HCT116 (cell line): ENCODE measurements around the gene ZNF541. TPM values are rescaled to one million over a fixed set of nuclear protein-coding genes. Genes with fewer than 3 reads are reported as not detected.

Source experiments
- ATAC-seq: fragments of 200-7000 bp; cut with Tn5 transposase; 2 replicates; pipeline ENCODE4 v1.9.1; 2020; ENCODE audit warnings: mild to moderate bottlenecking, moderate library complexity
- BruUV-seq: library from RNA; stranded (reverse); fragments of 400-500 nt; replicated peaks from 2 replicates; lab custom pipeline; 2021; lab: Mats Ljungman, UMichigan
- CTCF ChIA-PET: fragments of 300-600 bp; sonication (Branson Sonifier 250); formaldehyde crosslinking; loops from one replicate; lab custom pipeline; 2021; ENCODE audit warnings: antibody characterized with exemption; lab: Charles Lee
- POLR2A ChIA-PET: fragments of 300-600, 350-600 bp; sonication (Branson Sonifier 250); formaldehyde crosslinking; loops from one replicate; lab custom pipeline; 2021; ENCODE audit warnings: antibody characterized with exemption; lab: Charles Lee
- RAD21 ChIA-PET, 2 experiments: fragments of 300-600 bp; sonication (Branson Sonifier 250); formaldehyde crosslinking; loops; one replicate each; lab custom pipeline; 2023; ENCODE audit warnings: low total read pairs in 2 of 2; ENCODE audit not compliant: uncharacterized antibody in 2 of 2, unreplicated experiment in 2 of 2, low non-redundant PET in 1 of 2; lab: Charles Lee
- DNase-seq: peaks from one replicate; pipeline ENCODE4 v3.0.0-alpha.2; 2010; ENCODE audit warnings: low read depth, low spot score
- H2AFZ ChIP-seq: fragments of 200-600 bp; shearing (Covaris generic), sonication (generic); 2 replicates; pipeline ENCODE4 v1.6.1; 2017; ENCODE audit warnings: low read depth, mixed run types, mixed read lengths, antibody characterized with exemption, low read length; ENCODE audit not compliant: poor library complexity, severe bottlenecking
- H3K27ac ChIP-seq: 2 replicates; pipeline ENCODE4 v1.5.1; 2012; ENCODE audit warnings: low read depth, low read length
- H3K27me3 ChIP-seq: fragments of 200-600 bp; sonication (generic); 2 replicates; pipeline ENCODE4 v1.6.1; 2016; ENCODE audit warnings: mixed run types, low read length, mixed read lengths; ENCODE audit not compliant: insufficient read depth
- H3K36me3 ChIP-seq, 2 experiments: fragments of 200-500 bp in 1 of 2; fragments of 200-600 bp in 1 of 2; sonication (Bioruptor generic) in 1 of 2; sonication (generic) in 1 of 2; 2 replicates each; pipeline versions ENCODE4 v1.5.1 to v1.6.1; 2014 to 2016; ENCODE audit warnings: low read length in 2 of 2, inconsistent platforms in 1 of 2, mixed read lengths in 1 of 2, mixed run types in 1 of 2; ENCODE audit not compliant: insufficient read depth in 2 of 2, control insufficient read depth in 1 of 2
- H3K4me1 ChIP-seq, 2 experiments: fragments of 200-600 bp in 1 of 2; sonication (generic) in 1 of 2; 2 replicates each; pipeline versions ENCODE4 v1.5.1 to v1.6.1; 2012 to 2017; ENCODE audit warnings: low read length in 2 of 2, inconsistent platforms in 1 of 2, mild to moderate bottlenecking in 1 of 2, mixed read lengths in 1 of 2, mixed run types in 1 of 2, moderate library complexity in 1 of 2; ENCODE audit not compliant: insufficient read depth in 2 of 2, control insufficient read depth in 1 of 2
- H3K4me2 ChIP-seq: fragments of 200-600 bp; sonication (generic); 2 replicates; pipeline ENCODE4 v1.6.1; 2017; ENCODE audit warnings: mixed run types, low read length, mixed read lengths
- H3K4me3 ChIP-seq, 2 experiments: fragments of 200-600 bp in 1 of 2; sonication (generic) in 1 of 2; replicated peaks in 1 of 2; 2 replicates each; pipeline ENCODE4 v1.5.1; 2011 to 2016; ENCODE audit warnings: low read length in 2 of 2, control low read depth in 1 of 2, low read depth in 1 of 2, mild to moderate bottlenecking in 1 of 2, mixed read lengths in 1 of 2, mixed run types in 1 of 2
- H3K79me2 ChIP-seq: fragments of 200-600 bp; sonication (generic); 2 replicates; pipeline ENCODE4 v1.6.1; 2017; ENCODE audit warnings: mild to moderate bottlenecking, mixed run types, low read length, moderate library complexity, mixed read lengths; ENCODE audit not compliant: insufficient read depth
- H3K9ac ChIP-seq: fragments of 200-600 bp; sonication (generic); 2 replicates; pipeline ENCODE4 v1.6.1; 2016; ENCODE audit warnings: low read length, mixed read lengths
- H3K9me2 ChIP-seq: fragments of 200-600 bp; sonication (generic), shearing (Covaris generic); 2 replicates; pipeline ENCODE4 v1.6.1; 2017; ENCODE audit warnings: mixed run types, mild to moderate bottlenecking, moderate library complexity; ENCODE audit not compliant: insufficient read depth
- H3K9me3 ChIP-seq, 2 experiments: fragments of 200-500 bp in 1 of 2; fragments of 200-600 bp in 1 of 2; sonication (Bioruptor generic) in 1 of 2; sonication (generic) in 1 of 2; 2 replicates each; pipeline ENCODE4 v1.6.1; 2014 to 2017; ENCODE audit warnings: low read length in 2 of 2, mixed read lengths in 2 of 2, inconsistent platforms in 1 of 2, low read depth in 1 of 2, mild to moderate bottlenecking in 1 of 2, mixed run types in 1 of 2, moderate library complexity in 1 of 2; ENCODE audit not compliant: control insufficient read depth in 1 of 2, insufficient read depth in 1 of 2
- H4K20me1 ChIP-seq: fragments of 200-600 bp; sonication (generic), shearing (Covaris generic); 2 replicates; pipeline ENCODE4 v1.6.1; 2017; ENCODE audit warnings: mixed run types, mild to moderate bottlenecking, moderate library complexity; ENCODE audit not compliant: insufficient read depth
- ATF3 ChIP-seq: IDR thresholded peaks from 2 replicates; pipeline ENCODE4 v1.6.1; 2012
- CBX3 ChIP-seq: IDR thresholded peaks from 2 replicates; pipeline ENCODE4 v1.6.1; 2012; ENCODE audit warnings: low read depth
- EGR1 ChIP-seq: IDR thresholded peaks from 2 replicates; pipeline ENCODE4 v1.6.1; 2012; ENCODE audit warnings: low read depth
- ELF1 ChIP-seq: IDR thresholded peaks from 2 replicates; pipeline ENCODE4 v1.6.1; 2012; ENCODE audit warnings: low read depth, borderline replicate concordance
- FOSL1 ChIP-seq: IDR thresholded peaks from 2 replicates; pipeline ENCODE4 v1.6.1; 2012; ENCODE audit warnings: low read depth
- JUND ChIP-seq: IDR thresholded peaks from 2 replicates; pipeline ENCODE4 v1.6.1; 2012
- POLR2A ChIP-seq: IDR thresholded peaks from 2 replicates; pipeline ENCODE4 v1.7.0; 2011; ENCODE audit warnings: borderline replicate concordance; ENCODE audit not compliant: insufficient read depth, insufficient read length; ENCODE audit errors: extremely low read depth
- SIN3A ChIP-seq: IDR thresholded peaks from 2 replicates; pipeline ENCODE4 v1.6.1; 2012; ENCODE audit warnings: low read depth
- SP1 ChIP-seq: IDR thresholded peaks from 2 replicates; pipeline ENCODE4 v1.6.1; 2012; ENCODE audit warnings: low read depth
- TCF7L2 ChIP-seq: IDR thresholded peaks from 2 replicates; pipeline ENCODE4 v1.7.0; 2011; ENCODE audit warnings: borderline replicate concordance, inconsistent platforms; ENCODE audit not compliant: insufficient read depth, insufficient read length; ENCODE audit errors: extremely low read depth
- YY1 ChIP-seq: IDR thresholded peaks from 2 replicates; pipeline ENCODE4 v1.6.1; 2011; ENCODE audit warnings: low read length, low read depth, moderate library complexity, mild to moderate bottlenecking; ENCODE audit not compliant: insufficient replicate concordance; ENCODE audit errors: extremely low read depth
- ZBTB33 ChIP-seq: IDR thresholded peaks from 2 replicates; pipeline ENCODE4 v1.6.1; 2011; ENCODE audit warnings: mild to moderate bottlenecking, low read length, moderate library complexity; ENCODE audit not compliant: insufficient replicate concordance; ENCODE audit errors: extremely low read depth
- ZFX ChIP-seq: fragments of 450-650 bp; IDR thresholded peaks from 2 replicates; pipeline ENCODE4 v1.6.1; 2017
- ZNF274 ChIP-seq: fragments of 200-500 bp; sonication (Bioruptor generic); IDR thresholded peaks from 2 replicates; pipeline ENCODE4 v1.6.1; 2014; ENCODE audit warnings: mild to moderate bottlenecking, low read depth, low read length, inconsistent platforms
- intact Hi-C: fragments of 100-400 bp; cut with micrococcal nuclease; formaldehyde crosslinking; loops from 2 replicates; pipeline ENCODE4 v1.10.0; 2022
- total RNA-seq: library from RNA; stranded (reverse); gene quantifications from one replicate; pipeline ENCODE4 v1.2.1, GENCODE V29; 2021; ENCODE audit not compliant: unreplicated experiment
- TF ChIP-seq, protein P1 (sequence below): IDR thresholded peaks from 2 replicates; pipeline ENCODE4 v1.6.1; 2012
- TF ChIP-seq, protein P2 (sequence below), 3 experiments: fragments of 200-600 bp in 1 of 3; sonication (generic) in 1 of 3; IDR thresholded peaks in 2 of 3; conservative IDR thresholded peaks in 1 of 3; 2 replicates each; pipeline ENCODE4 v1.5.1; 2012 to 2017; ENCODE audit warnings: low read depth in 2 of 3, low read length in 2 of 3, antibody characterized with exemption in 1 of 3, borderline replicate concordance in 1 of 3, control low read depth in 1 of 3, mild to moderate bottlenecking in 1 of 3, mixed read lengths in 1 of 3, mixed run types in 1 of 3, moderate library complexity in 1 of 3; ENCODE audit not compliant: insufficient read depth in 1 of 3

The ZNF541 gene
- total RNA-seq, 1 experiment from 2014 or later, result not detected

DNA sequence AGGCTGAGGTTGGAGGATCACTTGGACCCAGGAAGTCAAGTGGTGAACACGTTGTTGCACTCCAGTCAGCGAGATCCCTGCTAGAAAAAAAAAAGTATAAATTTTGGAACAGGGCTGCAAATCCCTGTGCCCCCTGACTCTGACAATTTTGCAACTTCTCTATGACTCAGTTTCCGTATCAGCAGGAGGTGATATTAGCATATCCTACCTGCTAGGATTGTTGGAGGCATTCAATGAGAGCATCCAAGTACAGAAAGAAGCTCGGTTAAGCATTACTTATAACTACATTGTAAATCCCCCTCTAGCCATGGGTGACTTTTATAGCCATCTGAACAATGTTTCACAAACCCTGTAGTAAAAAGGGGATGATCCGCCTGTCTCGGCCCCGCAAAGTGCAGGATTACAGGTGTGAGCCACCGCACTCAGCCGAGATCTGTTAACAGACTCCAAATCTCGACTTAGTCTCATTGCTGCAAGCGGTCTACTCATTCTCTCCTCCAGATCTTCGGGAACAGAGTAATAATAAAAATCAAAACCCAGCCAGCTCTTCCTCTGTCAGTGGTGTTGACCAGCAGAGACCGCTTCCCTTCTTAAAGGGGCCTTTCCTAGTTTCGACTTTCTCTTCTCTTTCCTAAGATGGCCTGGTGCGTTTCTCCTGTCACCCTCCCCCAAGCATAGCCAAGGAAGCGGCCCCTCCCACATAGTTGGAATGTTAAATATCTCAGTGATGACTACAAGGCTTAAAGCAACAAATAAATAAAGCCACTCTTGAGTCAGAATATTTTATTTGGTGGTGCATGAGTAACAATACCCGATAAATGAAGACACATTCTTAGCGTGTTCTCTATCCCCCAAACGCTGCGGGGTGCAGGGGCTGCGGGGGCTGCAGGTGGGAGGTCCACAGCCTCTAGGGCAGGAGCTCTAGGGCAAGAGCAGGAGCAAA is 25.7 kb upstream of the ZNF541 start:
- Histone ChIP-seq H3K9me2 (no peaks in the 10 kb centered on the region), H3K4me1 (peaks cover 22 to 35% of the 10 kb centered on the region in 2 experiments), H3K79me2 (no peaks in the 10 kb centered on the region), H2AFZ (peak overlapping the region; percentile 85), H3K4me3 (peak overlapping the region; percentile 57 to 63), H3K36me3 (no peaks in the 10 kb centered on the region), H3K27me3 (no peaks in the 10 kb centered on the region), H4K20me1 (no peaks in the 10 kb centered on the region), H3K9me3 (no peaks in the 10 kb centered on the region), H3K4me2 (peak overlapping the region; percentile 65), H3K27ac (peak overlapping the region; percentile 34), H3K9ac (peak overlapping the region; percentile 57)
- ATAC-seq (peak; percentile 24), DNase-seq (peak; percentile 61)
- no TSS peak for BruUV-seq
- ChIA-PET CTCF (interaction anchor here (0.6 kb wide), 1 partner anchor 50 kb away, joined by 8 read pairs; no protein-coding TSS in a partner anchor), POLR2A (interaction anchor here (0.7 kb wide), 3 partner anchors 31 to 199 kb away, joined by 3 to 6 read pairs (median 4); no protein-coding TSS in a partner anchor), RAD21 (interaction anchor here in 1 of 2 experiments (0.8 kb wide), 1 partner anchor 83 kb away, joined by 4 read pairs; no protein-coding TSS in a partner anchor)
- TF ChIP-seq YY1, result peak; percentile 45
- no peak for TF ChIP-seq ATF3
- no peak for TF ChIP-seq ZNF274
- TF ChIP-seq, protein P1, sequence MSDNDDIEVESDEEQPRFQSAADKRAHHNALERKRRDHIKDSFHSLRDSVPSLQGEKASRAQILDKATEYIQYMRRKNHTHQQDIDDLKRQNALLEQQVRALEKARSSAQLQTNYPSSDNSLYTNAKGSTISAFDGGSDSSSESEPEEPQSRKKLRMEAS, result no peak; the same call in 1 of the 2 replicates
- TF ChIP-seq ZBTB33, result no peak
- no peak for TF ChIP-seq ZFX
- TF ChIP-seq FOSL1, result peak; percentile 58; the same call in 1 of the 2 replicates
- TF ChIP-seq, protein P2, sequence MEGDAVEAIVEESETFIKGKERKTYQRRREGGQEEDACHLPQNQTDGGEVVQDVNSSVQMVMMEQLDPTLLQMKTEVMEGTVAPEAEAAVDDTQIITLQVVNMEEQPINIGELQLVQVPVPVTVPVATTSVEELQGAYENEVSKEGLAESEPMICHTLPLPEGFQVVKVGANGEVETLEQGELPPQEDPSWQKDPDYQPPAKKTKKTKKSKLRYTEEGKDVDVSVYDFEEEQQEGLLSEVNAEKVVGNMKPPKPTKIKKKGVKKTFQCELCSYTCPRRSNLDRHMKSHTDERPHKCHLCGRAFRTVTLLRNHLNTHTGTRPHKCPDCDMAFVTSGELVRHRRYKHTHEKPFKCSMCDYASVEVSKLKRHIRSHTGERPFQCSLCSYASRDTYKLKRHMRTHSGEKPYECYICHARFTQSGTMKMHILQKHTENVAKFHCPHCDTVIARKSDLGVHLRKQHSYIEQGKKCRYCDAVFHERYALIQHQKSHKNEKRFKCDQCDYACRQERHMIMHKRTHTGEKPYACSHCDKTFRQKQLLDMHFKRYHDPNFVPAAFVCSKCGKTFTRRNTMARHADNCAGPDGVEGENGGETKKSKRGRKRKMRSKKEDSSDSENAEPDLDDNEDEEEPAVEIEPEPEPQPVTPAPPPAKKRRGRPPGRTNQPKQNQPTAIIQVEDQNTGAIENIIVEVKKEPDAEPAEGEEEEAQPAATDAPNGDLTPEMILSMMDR (IDR thresholded peaks at IDR 0.05 in 2 of 3, conservative IDR thresholded peaks at IDR 0.05 in 1 of 3; ENCODE audit: borderline replicate concordance in 1 of 3, insufficient read depth in 1 of 3, low read depth in 2 of 3, low read length in 2 of 3), result no peak
- no peak for TF ChIP-seq TCF7L2
- no peak for TF ChIP-seq EGR1
- TF ChIP-seq JUND, result peak; percentile 35; the same call in 1 of the 2 replicates
- no peak for TF ChIP-seq CBX3
- TF ChIP-seq POLR2A, result no peak
- no peak for TF ChIP-seq SIN3A
- no peak for TF ChIP-seq ELF1
- peak; percentile 56 for TF ChIP-seq SP1
- intact Hi-C loops, result no loop called here
